ENCODE measurements around the gene TEX19.

DNA sequence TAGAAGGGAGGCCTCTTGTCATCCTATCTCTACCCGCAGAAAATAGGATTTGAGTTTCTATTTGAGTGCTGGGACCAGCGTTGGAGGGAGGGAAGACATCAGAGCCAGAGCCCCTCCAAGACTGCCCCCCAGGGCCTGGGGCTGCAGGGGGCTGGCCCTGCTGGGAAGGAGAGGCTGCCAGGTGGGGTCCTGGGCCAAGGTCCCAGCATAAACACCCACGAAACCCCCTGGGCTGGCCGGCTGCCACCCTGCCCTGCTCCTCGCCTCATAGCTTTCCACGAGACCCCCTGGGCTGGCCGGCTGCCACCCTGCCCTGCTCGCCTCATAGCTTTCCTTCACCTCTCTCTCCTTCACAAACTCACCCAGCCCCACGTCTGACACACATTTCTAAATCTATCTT is 10.6 kb upstream of the TEX19 start:
- TF ChIP-seq, protein P1, sequence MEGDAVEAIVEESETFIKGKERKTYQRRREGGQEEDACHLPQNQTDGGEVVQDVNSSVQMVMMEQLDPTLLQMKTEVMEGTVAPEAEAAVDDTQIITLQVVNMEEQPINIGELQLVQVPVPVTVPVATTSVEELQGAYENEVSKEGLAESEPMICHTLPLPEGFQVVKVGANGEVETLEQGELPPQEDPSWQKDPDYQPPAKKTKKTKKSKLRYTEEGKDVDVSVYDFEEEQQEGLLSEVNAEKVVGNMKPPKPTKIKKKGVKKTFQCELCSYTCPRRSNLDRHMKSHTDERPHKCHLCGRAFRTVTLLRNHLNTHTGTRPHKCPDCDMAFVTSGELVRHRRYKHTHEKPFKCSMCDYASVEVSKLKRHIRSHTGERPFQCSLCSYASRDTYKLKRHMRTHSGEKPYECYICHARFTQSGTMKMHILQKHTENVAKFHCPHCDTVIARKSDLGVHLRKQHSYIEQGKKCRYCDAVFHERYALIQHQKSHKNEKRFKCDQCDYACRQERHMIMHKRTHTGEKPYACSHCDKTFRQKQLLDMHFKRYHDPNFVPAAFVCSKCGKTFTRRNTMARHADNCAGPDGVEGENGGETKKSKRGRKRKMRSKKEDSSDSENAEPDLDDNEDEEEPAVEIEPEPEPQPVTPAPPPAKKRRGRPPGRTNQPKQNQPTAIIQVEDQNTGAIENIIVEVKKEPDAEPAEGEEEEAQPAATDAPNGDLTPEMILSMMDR (IDR thresholded peaks at IDR 0.05): no peak
- TF ChIP-seq POLR2A (IDR thresholded peaks at IDR 0.05): no peak
